H9 (cell line): ENCODE measurements around the gene ITGB6. TPM values are rescaled to one million over a fixed set of nuclear protein-coding genes. Genes with fewer than 3 reads are reported as not detected.
"Not testable (repeated sequence)": the region's sequence is repeated elsewhere in the genome, so short reads cannot be mapped to it uniquely, and the experiment has no call there.

Source experiments
- DNase-seq: peaks from one replicate; pipeline ENCODE4 v3.0.0-alpha.2; 2017
- H2AFZ ChIP-seq: one replicate; pipeline ENCODE4 v1.6.1; 2013; ENCODE audit warnings: mild to moderate bottlenecking, low read length, control low read depth, moderate library complexity
- H2AK5ac ChIP-seq: 2 replicates; pipeline ENCODE4 v1.6.1; 2013; ENCODE audit warnings: low read length, control low read depth, mixed read lengths; ENCODE audit not compliant: insufficient read length
- H2BK120ac ChIP-seq: one replicate; pipeline ENCODE4 v1.6.1; 2013; ENCODE audit warnings: low read depth, mild to moderate bottlenecking, low read length, control low read depth, inconsistent platforms; ENCODE audit not compliant: poor library complexity, severe bottlenecking
- H2BK12ac ChIP-seq: 2 replicates; pipeline ENCODE4 v1.6.1; 2013; ENCODE audit warnings: low read length, control low read depth, mixed read lengths, low read depth; ENCODE audit not compliant: insufficient read length
- H2BK15ac ChIP-seq: 2 replicates; pipeline ENCODE4 v1.6.1; 2013; ENCODE audit warnings: low read depth, low read length, control low read depth
- H2BK20ac ChIP-seq: one replicate; pipeline ENCODE4 v1.6.1; 2013; ENCODE audit warnings: low read depth, mild to moderate bottlenecking, low read length, control low read depth, inconsistent platforms; ENCODE audit not compliant: poor library complexity, severe bottlenecking
- H2BK5ac ChIP-seq: 2 replicates; pipeline ENCODE4 v1.6.1; 2013; ENCODE audit warnings: low read length, control low read depth, mixed read lengths; ENCODE audit not compliant: insufficient read length
- H3K14ac ChIP-seq: 2 replicates; pipeline ENCODE4 v1.6.1; 2013; ENCODE audit warnings: low read length, control low read depth; ENCODE audit not compliant: insufficient read depth
- H3K18ac ChIP-seq: 2 replicates; pipeline ENCODE4 v1.6.1; 2013; ENCODE audit warnings: low read depth, mild to moderate bottlenecking, mixed read lengths, low read length, control low read depth; ENCODE audit not compliant: insufficient read length
- H3K23ac ChIP-seq: 2 replicates; pipeline ENCODE4 v1.6.1; 2013; ENCODE audit warnings: low read length, control low read depth, mixed read lengths, low read depth; ENCODE audit not compliant: insufficient read length
- H3K23me2 ChIP-seq: 2 replicates; pipeline ENCODE4 v1.6.1; 2013; ENCODE audit warnings: low read depth, mild to moderate bottlenecking, mixed read lengths, low read length, control low read depth; ENCODE audit not compliant: insufficient read length, poor library complexity, severe bottlenecking
- H3K27ac ChIP-seq: 2 replicates; pipeline ENCODE4 v1.5.1; 2013; ENCODE audit warnings: low read length, control low read depth, mixed read lengths, low read depth; ENCODE audit not compliant: insufficient read length
- H3K27me3 ChIP-seq: 2 replicates; pipeline ENCODE4 v1.6.1; 2013; ENCODE audit warnings: low read length, control low read depth, inconsistent platforms; ENCODE audit not compliant: insufficient read depth
- H3K4ac ChIP-seq: 2 replicates; pipeline ENCODE4 v1.6.1; 2013; ENCODE audit warnings: low read depth, mild to moderate bottlenecking, control low read depth, inconsistent platforms, low read length, moderate library complexity
- H3K4me1 ChIP-seq: 2 replicates; pipeline ENCODE4 v1.6.1; 2013; ENCODE audit warnings: low read length, control low read depth, inconsistent platforms; ENCODE audit not compliant: insufficient read depth
- H3K4me2 ChIP-seq: 2 replicates; pipeline ENCODE4 v1.6.1; 2013; ENCODE audit warnings: low read length, control low read depth, mixed read lengths; ENCODE audit not compliant: insufficient read length, insufficient read depth
- H3K56ac ChIP-seq: 2 replicates; pipeline ENCODE4 v1.6.1; 2013; ENCODE audit warnings: low read depth, mild to moderate bottlenecking, mixed read lengths, low read length, control low read depth; ENCODE audit not compliant: insufficient read length
- H3K79me1 ChIP-seq: 2 replicates; pipeline ENCODE4 v1.6.1; 2013; ENCODE audit warnings: low read depth, mild to moderate bottlenecking, moderate library complexity, low read length, control low read depth, inconsistent platforms; ENCODE audit not compliant: insufficient read depth, poor library complexity, severe bottlenecking
- H3K79me2 ChIP-seq: 2 replicates; pipeline ENCODE4 v1.6.1; 2013; ENCODE audit warnings: low read length, control low read depth, inconsistent platforms; ENCODE audit not compliant: insufficient read depth
- H3K9ac ChIP-seq: 2 replicates; pipeline ENCODE4 v1.6.1; 2013; ENCODE audit warnings: low read length, control low read depth, mixed read lengths; ENCODE audit not compliant: insufficient read length; ENCODE audit errors: extremely low read depth
- H3K9me3 ChIP-seq: one replicate; pipeline ENCODE4 v1.6.1; 2013; ENCODE audit warnings: low read depth, low read length, inconsistent platforms; ENCODE audit not compliant: control insufficient read depth
- H3T11ph ChIP-seq: one replicate; pipeline ENCODE4 v1.6.1; 2013; ENCODE audit warnings: mild to moderate bottlenecking, low read length, control low read depth, inconsistent platforms
- H4K20me1 ChIP-seq: one replicate; pipeline ENCODE4 v1.6.1; 2013; ENCODE audit not compliant: control insufficient read depth, insufficient read length, insufficient read depth
- H4K5ac ChIP-seq: 2 replicates; pipeline ENCODE4 v1.6.1; 2013; ENCODE audit warnings: low read depth, mild to moderate bottlenecking, mixed read lengths, low read length, control low read depth; ENCODE audit not compliant: insufficient read length
- H4K8ac ChIP-seq: replicated peaks from 2 replicates; pipeline ENCODE4 v1.6.1; 2013; ENCODE audit warnings: low read length, control low read depth, mixed read lengths, low read depth; ENCODE audit not compliant: insufficient read length
- H4K91ac ChIP-seq: 2 replicates; pipeline ENCODE4 v1.6.1; 2013; ENCODE audit warnings: low read depth, mild to moderate bottlenecking, moderate library complexity, mixed read lengths, low read length, control low read depth; ENCODE audit not compliant: insufficient read length
- H3K27ac Mint-ChIP-seq, 3 experiments: 2 replicates in 2 of 3; 3 replicates in 1 of 3; pipeline ENCODE4 v1.8.0; 2020 to 2021; ENCODE audit warnings: mixed read lengths in 3 of 3, mild to moderate bottlenecking in 1 of 3, moderate library complexity in 1 of 3
- H3K27me3 Mint-ChIP-seq: 2 replicates; pipeline ENCODE4 v1.8.0; 2021; ENCODE audit warnings: low read depth, mild to moderate bottlenecking, moderate library complexity, mixed read lengths
- H3K36me3 Mint-ChIP-seq, 3 experiments: 2 replicates in 2 of 3; 3 replicates in 1 of 3; pipeline ENCODE4 v1.8.0; 2020 to 2021; ENCODE audit warnings: low read depth in 3 of 3, mixed read lengths in 3 of 3; ENCODE audit not compliant: insufficient read depth in 1 of 3
- H3K4me1 Mint-ChIP-seq, 2 experiments: 2 replicates each; pipeline ENCODE4 v1.8.0; 2020; ENCODE audit warnings: mixed read lengths in 2 of 2
- H3K4me3 Mint-ChIP-seq, 2 experiments: 2 replicates in 1 of 2; 3 replicates in 1 of 2; pipeline ENCODE4 v1.8.0; 2020 to 2021; ENCODE audit warnings: mild to moderate bottlenecking in 2 of 2, mixed read lengths in 2 of 2, moderate library complexity in 1 of 2
- H3K9me3 Mint-ChIP-seq, 2 experiments: 2 replicates in 1 of 2; 3 replicates in 1 of 2; pipeline ENCODE4 v1.8.0; 2020; ENCODE audit warnings: mild to moderate bottlenecking in 2 of 2, mixed read lengths in 2 of 2, moderate library complexity in 1 of 2
- WGBS: extraction: QIAGEN DNeasy Blood & Tissue Kit; methylation state at CpG from one replicate; pipeline ENCODE4 v1.1.7; 2013; ENCODE audit warnings: missing lambda C conversion rate, low lambda C conversion rate, mixed read lengths; ENCODE audit not compliant: insufficient read length; ENCODE audit errors: extremely low coverage; 5-methylcytosine and 5-hydroxymethylcytosine counted together
- total RNA-seq: library from RNA; stranded (reverse); gene quantifications from 2 replicates; pipeline ENCODE4 v1.2.1, GENCODE V29; 2021

Gene ITGB6
- total RNA-seq, 1 experiment from 2014 or later = not detected

- H2AFZ ChIP-seq = peak overlapping the region; percentile 45
- not testable (repeated sequence) for H2BK20ac ChIP-seq, H3K4me2 ChIP-seq, H3K4me1 ChIP-seq, H2BK120ac ChIP-seq, H3K4ac ChIP-seq, H3K9me3 ChIP-seq, DNase-seq, H2BK15ac ChIP-seq, H3T11ph ChIP-seq, H3K23ac ChIP-seq, H3K56ac ChIP-seq, H4K91ac ChIP-seq, H3K9me3 Mint-ChIP-seq, H3K27ac ChIP-seq, H3K4me3 Mint-ChIP-seq, H3K27me3 Mint-ChIP-seq, H3K9ac ChIP-seq, H3K27me3 ChIP-seq, H3K79me2 ChIP-seq, H2BK5ac ChIP-seq, H2AK5ac ChIP-seq, H3K23me2 ChIP-seq, H4K20me1 ChIP-seq, H3K79me1 ChIP-seq, H4K8ac ChIP-seq
- H3K27ac Mint-ChIP-seq = peak overlapping the region in 1 of 3 experiments; percentile 49; a peak in 1 of 7 replicates
- no CpG with 5 or more reads among the region's 7 CpGs for WGBS
- peaks cover 7 to 12% of the 10 kb centered on the region in 2 experiments; a peak in 3 of 4 replicates for H3K4me1 Mint-ChIP-seq
- peak overlapping the region; percentile 10 for H2BK12ac ChIP-seq
- peaks cover 0 to 11% (median 3%) of the 10 kb centered on the region in 3 experiments; a peak in 1 of 7 replicates for H3K36me3 Mint-ChIP-seq
- peak overlapping the region; percentile 34 for H3K18ac ChIP-seq
- H3K14ac ChIP-seq = peak overlapping the region; percentile 77
- H4K5ac ChIP-seq = peak overlapping the region; percentile 28
Observed at GRCh38 chr2:160180690-160181089, 19.4 kb downstream of the ITGB6 start.
